Hepatocyte (in vitro differentiated cells): Measurements from ENCODE around the gene FHDC1. TPM values are rescaled to one million over a fixed set of nuclear protein-coding genes. Genes with fewer than 3 reads are reported as not detected.

ENCODE experiments used
- DNase-seq: peaks from one replicate; pipeline ENCODE4 v3.0.0-alpha.2; 2016; ENCODE audit warnings: low spot score
- H2AFZ ChIP-seq: fragments of 200-600 bp; sonication (generic); 2 replicates; pipeline ENCODE4 v1.6.0; 2016; ENCODE audit warnings: antibody characterized with exemption, mild to moderate bottlenecking
- H3K27ac ChIP-seq: fragments of 200-600 bp; sonication (generic); 2 replicates; pipeline ENCODE4 v1.5.1; 2016; ENCODE audit warnings: mild to moderate bottlenecking
- H3K27me3 ChIP-seq: fragments of 200-600 bp; sonication (generic); 2 replicates; pipeline ENCODE4 v1.6.1; 2016
- H3K36me3 ChIP-seq: fragments of 200-600 bp; sonication (generic); replicated peaks from 2 replicates; pipeline ENCODE4 v1.5.1; 2016; ENCODE audit warnings: low read depth; ENCODE audit not compliant: insufficient read depth
- H3K4me1 ChIP-seq: fragments of 200-600 bp; sonication (generic); 2 replicates; pipeline ENCODE4 v1.5.1; 2016; ENCODE audit warnings: mild to moderate bottlenecking, moderate library complexity; ENCODE audit not compliant: insufficient read depth
- H3K4me2 ChIP-seq: fragments of 200-600 bp; sonication (generic); 2 replicates; pipeline ENCODE4 v1.6.0; 2016
- H3K4me3 ChIP-seq: fragments of 200-600 bp; sonication (generic); 2 replicates; pipeline ENCODE4 v1.5.1; 2016; ENCODE audit warnings: mild to moderate bottlenecking
- H3K79me2 ChIP-seq: fragments of 200-600 bp; sonication (generic); 2 replicates; pipeline ENCODE4 v1.6.0; 2017; ENCODE audit warnings: mild to moderate bottlenecking
- H3K9me2 ChIP-seq: fragments of 200-600 bp; sonication (generic); replicated peaks from 2 replicates; pipeline ENCODE4 v1.6.0; 2017; ENCODE audit warnings: mild to moderate bottlenecking; ENCODE audit not compliant: insufficient read depth
- H3K9me3 ChIP-seq: fragments of 200-600 bp; sonication (generic); 2 replicates; pipeline ENCODE4 v1.5.1; 2016; ENCODE audit warnings: low read depth, mild to moderate bottlenecking
- H4K20me1 ChIP-seq: fragments of 200-600 bp; sonication (generic); 2 replicates; pipeline ENCODE4 v1.6.0; 2016; ENCODE audit warnings: mild to moderate bottlenecking; ENCODE audit not compliant: insufficient read depth, poor library complexity, severe bottlenecking
- EZH2 ChIP-seq: fragments of 200-600 bp; sonication (generic); IDR thresholded peaks from 2 replicates; pipeline ENCODE4 v1.6.1; 2016; ENCODE audit warnings: antibody characterized with exemption, mild to moderate bottlenecking, borderline replicate concordance
- EZH2phosphoT487 ChIP-seq: fragments of 200-600 bp; sonication (generic); IDR thresholded peaks from one replicate; pipeline ENCODE4 v1.6.1; 2018; ENCODE audit warnings: antibody characterized with exemption, mild to moderate bottlenecking, low read depth, moderate library complexity; ENCODE audit not compliant: unreplicated experiment, severe bottlenecking
- WGBS: methylation state at CpG from one replicate; pipeline ENCODE4 v1.1.6; 2016; ENCODE audit warnings: low lambda C conversion rate; ENCODE audit errors: missing lambda C conversion rate; 5-methylcytosine and 5-hydroxymethylcytosine counted together
- polyA plus RNA-seq: library from polyadenylated mRNA; unstranded; fragments of >200 nt; fragmentation: Nextera tagmentation; extraction: Ambion mirVana; gene quantifications from 2 replicates; pipeline ENCODE4 v1.2.1, GENCODE V29; 2016
- total RNA-seq: library from RNA; depleted of rRNA; stranded (reverse); fragments of >200 nt; gene quantifications from 2 replicates; pipeline ENCODE4 v1.2.3, GENCODE V29; 2014
- TF ChIP-seq, protein P1 (sequence below): fragments of 200-600 bp; sonication (generic); IDR thresholded peaks from 2 replicates; pipeline ENCODE4 v1.5.1; 2016; ENCODE audit warnings: antibody characterized with exemption, mild to moderate bottlenecking; ENCODE audit not compliant: poor library complexity

The FHDC1 gene
- total and polyA plus RNA-seq, 2 experiments from 2014 or later = 2.1 to 3.1 TPM

DNA sequence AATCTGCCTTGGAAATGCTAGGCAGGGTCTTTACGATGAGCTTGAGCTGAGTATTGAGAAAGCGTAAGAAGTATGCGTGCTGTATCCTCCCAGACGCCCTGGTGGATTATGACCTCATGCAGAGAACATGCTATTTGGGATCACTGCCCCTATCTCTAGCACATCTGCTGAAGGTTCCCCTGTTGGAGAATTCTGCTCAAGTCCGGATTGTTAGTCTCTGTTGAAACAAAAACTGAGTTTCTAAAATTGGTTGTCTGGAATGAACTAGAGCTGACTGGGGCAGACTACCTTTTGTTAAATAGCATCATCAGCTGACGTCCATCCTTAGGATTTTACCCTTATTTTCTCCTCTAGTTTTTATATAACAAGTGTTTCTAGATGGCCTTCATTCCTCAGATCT lies 7.5 kb downstream of the FHDC1 start:
- Histone ChIP-seq H3K27ac (peak overlapping the region; percentile 18), H3K4me1 (peaks cover 7% of the 10 kb centered on the region), H3K79me2 (peaks cover 12% of the 10 kb centered on the region), H3K4me3 (no peak overlapping the region), H3K4me2 (no peak overlapping the region), H3K9me2 (no peaks in the 10 kb centered on the region), H3K27me3 (peaks cover 5% of the 10 kb centered on the region), H4K20me1 (no peaks in the 10 kb centered on the region), H2AFZ (no peak overlapping the region), H3K36me3 (no peaks in the 10 kb centered on the region), H3K9me3 (no peaks in the 10 kb centered on the region)
- DNase-seq = peak; percentile 27
- 63% methylated on average over 6 of the region's 6 CpGs for WGBS
- TF ChIP-seq EZH2phosphoT487 (no peak), EZH2 (no peak)
- TF ChIP-seq, protein P1, sequence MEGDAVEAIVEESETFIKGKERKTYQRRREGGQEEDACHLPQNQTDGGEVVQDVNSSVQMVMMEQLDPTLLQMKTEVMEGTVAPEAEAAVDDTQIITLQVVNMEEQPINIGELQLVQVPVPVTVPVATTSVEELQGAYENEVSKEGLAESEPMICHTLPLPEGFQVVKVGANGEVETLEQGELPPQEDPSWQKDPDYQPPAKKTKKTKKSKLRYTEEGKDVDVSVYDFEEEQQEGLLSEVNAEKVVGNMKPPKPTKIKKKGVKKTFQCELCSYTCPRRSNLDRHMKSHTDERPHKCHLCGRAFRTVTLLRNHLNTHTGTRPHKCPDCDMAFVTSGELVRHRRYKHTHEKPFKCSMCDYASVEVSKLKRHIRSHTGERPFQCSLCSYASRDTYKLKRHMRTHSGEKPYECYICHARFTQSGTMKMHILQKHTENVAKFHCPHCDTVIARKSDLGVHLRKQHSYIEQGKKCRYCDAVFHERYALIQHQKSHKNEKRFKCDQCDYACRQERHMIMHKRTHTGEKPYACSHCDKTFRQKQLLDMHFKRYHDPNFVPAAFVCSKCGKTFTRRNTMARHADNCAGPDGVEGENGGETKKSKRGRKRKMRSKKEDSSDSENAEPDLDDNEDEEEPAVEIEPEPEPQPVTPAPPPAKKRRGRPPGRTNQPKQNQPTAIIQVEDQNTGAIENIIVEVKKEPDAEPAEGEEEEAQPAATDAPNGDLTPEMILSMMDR = no peak

DNA sequence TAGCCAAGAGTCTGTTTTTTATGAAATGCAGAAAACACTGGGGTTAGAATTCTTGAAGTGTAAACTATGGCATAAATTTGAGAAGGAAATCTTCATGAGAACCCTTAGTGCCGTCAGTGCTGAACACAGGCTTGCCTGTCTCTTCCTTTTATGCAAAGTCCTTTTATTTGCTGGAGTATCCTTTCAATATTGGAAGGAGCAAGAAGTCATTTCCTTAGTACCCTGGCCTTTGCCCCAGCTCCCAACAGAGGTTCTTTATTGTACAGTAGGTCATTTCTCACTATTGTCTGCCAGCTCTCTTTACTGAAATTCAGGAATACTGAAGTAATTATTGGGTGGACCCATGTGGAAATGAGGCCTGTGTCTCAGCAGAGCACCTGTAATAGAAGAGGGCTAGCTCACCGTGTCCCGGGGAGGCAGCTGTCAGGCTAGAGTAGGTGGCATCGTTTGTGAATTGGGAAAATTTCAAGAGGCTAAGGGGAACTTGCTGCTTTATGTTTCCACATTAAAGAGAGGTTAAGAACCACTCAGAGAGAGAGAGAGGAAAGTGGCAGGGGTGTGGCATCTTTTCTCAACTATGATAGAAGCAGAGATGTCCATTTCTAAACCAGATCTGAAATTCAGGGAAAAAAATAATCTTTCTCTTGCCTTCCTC lies 8.7 kb downstream of the FHDC1 start:
- 74% methylated on average over 4 of the region's 4 CpGs for WGBS
- Histone ChIP-seq H3K27me3 (no peaks in the 10 kb centered on the region), H3K36me3 (no peaks in the 10 kb centered on the region), H3K4me2 (no peak overlapping the region), H2AFZ (no peak overlapping the region), H3K27ac (no peak overlapping the region), H3K4me3 (no peak overlapping the region), H3K4me1 (peaks cover 7% of the 10 kb centered on the region), H3K79me2 (peaks cover 15% of the 10 kb centered on the region), H3K9me3 (no peaks in the 10 kb centered on the region), H4K20me1 (no peaks in the 10 kb centered on the region), H3K9me2 (no peaks in the 10 kb centered on the region)
- TF ChIP-seq EZH2phosphoT487 (no peak), EZH2 (no peak)
- TF ChIP-seq, protein P1 = no peak
- no peak for DNase-seq

DNA sequence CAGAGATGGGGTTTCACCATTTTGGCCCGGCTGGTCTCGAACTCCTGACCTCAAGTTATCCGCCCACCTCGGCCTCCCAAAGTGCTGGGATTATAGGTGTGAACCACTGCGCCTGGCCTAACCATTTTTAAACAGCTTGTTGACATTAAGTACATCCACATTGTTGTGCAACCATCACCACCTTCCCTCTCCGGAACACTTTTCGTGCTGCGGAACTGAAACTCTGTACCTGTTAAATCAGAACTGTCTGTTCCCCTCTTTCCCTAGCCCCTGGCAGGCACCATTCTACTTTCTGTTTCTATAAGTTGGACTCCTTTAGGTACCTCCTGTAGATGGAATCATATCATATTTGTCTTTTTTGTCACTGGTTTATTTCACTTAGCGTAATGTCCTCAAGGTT lies 9.5 kb downstream of the FHDC1 start:
- H3K27ac ChIP-seq = peak overlapping the region; percentile 21
- no peaks in the 10 kb centered on the region for H4K20me1 ChIP-seq
- no peak for DNase-seq
- H3K9me2 ChIP-seq = no peaks in the 10 kb centered on the region
- no peak overlapping the region for H3K4me2 ChIP-seq
- peaks cover 7% of the 10 kb centered on the region for H3K4me1 ChIP-seq
- WGBS = 97% methylated on average over 9 of the region's 9 CpGs
- H3K4me3 ChIP-seq = no peak overlapping the region
- H3K27me3 ChIP-seq = no peaks in the 10 kb centered on the region
- H3K36me3 ChIP-seq = no peaks in the 10 kb centered on the region
- H3K79me2 ChIP-seq = peaks cover 15% of the 10 kb centered on the region
- H2AFZ ChIP-seq = no peak overlapping the region
- TF ChIP-seq EZH2 (no peak), EZH2phosphoT487 (no peak)
- TF ChIP-seq, protein P1 = no peak
- H3K9me3 ChIP-seq = no peaks in the 10 kb centered on the region

DNA sequence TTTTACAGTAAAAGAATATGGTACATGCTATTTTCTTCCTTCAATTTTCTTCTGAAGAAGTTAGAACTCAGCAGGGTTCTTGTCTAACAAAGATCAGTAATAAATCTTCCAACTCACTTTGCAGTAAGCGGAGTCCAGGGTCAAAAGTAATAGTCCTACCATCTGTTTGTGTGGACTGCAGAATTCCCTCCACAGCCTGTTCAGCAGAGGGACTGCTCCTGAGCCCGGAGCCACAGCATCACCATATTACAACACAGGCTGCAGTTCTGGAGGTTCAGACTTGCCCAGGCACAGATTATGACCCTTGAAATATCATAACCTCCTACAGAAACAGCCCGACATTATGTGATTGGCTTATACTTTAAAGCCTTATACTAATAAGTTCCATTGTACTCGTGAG lies 10.3 kb downstream of the FHDC1 start:
- Histone ChIP-seq H3K4me1 (peaks cover 7% of the 10 kb centered on the region), H3K9me3 (no peaks in the 10 kb centered on the region), H3K27ac (no peak overlapping the region), H3K27me3 (no peaks in the 10 kb centered on the region), H2AFZ (no peak overlapping the region), H3K4me3 (no peak overlapping the region), H3K4me2 (no peak overlapping the region), H3K36me3 (no peaks in the 10 kb centered on the region), H4K20me1 (no peaks in the 10 kb centered on the region), H3K79me2 (peaks cover 15% of the 10 kb centered on the region), H3K9me2 (no peaks in the 10 kb centered on the region)
- 82% methylated on average over 4 of the region's 4 CpGs for WGBS
- TF ChIP-seq EZH2 (no peak), EZH2phosphoT487 (no peak)
- TF ChIP-seq, protein P1 = no peak
- no peak for DNase-seq
